Hair follicular keratinocyte (primary cell): ENCODE measurements around the gene TRABD2A. TPM values are rescaled to one million over a fixed set of nuclear protein-coding genes. Genes with fewer than 3 reads are reported as not detected.

Source experiments
- total RNA-seq: library from RNA; depleted of rRNA; stranded (reverse); fragments of >200 nt; gene quantifications from 2 replicates; pipeline ENCODE4 v1.2.3, GENCODE V29; 2015

The TRABD2A gene, protein sequence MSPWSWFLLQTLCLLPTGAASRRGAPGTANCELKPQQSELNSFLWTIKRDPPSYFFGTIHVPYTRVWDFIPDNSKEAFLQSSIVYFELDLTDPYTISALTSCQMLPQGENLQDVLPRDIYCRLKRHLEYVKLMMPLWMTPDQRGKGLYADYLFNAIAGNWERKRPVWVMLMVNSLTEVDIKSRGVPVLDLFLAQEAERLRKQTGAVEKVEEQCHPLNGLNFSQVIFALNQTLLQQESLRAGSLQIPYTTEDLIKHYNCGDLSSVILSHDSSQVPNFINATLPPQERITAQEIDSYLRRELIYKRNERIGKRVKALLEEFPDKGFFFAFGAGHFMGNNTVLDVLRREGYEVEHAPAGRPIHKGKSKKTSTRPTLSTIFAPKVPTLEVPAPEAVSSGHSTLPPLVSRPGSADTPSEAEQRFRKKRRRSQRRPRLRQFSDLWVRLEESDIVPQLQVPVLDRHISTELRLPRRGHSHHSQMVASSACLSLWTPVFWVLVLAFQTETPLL
- 0.87 and 5.7 TPM in 2 replicates for total RNA-seq

DNA sequence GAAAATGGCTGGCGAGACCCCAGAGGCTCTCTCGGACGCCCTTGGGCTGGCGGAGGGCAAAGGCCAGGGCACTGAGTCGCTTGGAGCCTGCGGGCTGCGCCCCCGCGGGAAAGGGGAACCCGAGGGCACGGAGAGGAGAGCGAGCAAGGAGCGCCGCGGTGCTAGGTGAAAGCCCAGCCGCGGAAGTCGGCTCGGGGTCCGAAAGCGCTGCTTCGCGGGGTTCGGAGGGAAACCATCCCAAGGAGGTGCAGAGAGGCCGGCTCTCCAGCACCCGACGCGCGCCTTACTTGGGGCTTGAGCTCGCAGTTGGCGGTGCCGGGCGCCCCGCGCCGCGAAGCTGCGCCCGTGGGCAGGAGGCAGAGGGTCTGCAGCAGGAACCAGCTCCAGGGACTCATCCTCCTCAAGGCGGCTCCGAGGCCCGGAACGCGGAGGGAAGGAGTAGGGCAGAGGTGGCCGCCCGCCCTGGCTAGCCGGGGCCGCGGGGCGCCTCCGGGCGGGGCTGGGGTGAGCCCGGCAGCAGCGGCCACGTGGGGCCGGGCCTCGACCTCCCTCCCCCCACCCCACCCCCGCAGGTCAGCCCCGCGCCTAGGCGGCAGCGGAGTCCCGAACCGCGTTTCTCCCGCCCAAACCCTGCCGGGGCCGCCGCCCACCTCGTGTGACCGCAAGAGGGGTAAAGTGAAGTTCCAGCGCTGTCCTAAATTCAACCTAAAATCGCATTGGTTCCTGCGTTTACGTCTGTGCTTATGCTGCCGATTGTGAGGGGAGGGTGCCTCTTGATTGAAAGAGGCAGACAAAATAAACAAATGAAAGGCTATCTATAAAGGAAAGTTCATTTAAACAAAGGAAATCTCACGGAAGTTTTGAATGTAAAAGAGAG lies at the start of gene TRABD2A:
Gene TRABD2A (minus strand): TSS at position 440 of the 877 bp plus-strand sequence. CDS start 45 bp downstream, at position 395.

DNA sequence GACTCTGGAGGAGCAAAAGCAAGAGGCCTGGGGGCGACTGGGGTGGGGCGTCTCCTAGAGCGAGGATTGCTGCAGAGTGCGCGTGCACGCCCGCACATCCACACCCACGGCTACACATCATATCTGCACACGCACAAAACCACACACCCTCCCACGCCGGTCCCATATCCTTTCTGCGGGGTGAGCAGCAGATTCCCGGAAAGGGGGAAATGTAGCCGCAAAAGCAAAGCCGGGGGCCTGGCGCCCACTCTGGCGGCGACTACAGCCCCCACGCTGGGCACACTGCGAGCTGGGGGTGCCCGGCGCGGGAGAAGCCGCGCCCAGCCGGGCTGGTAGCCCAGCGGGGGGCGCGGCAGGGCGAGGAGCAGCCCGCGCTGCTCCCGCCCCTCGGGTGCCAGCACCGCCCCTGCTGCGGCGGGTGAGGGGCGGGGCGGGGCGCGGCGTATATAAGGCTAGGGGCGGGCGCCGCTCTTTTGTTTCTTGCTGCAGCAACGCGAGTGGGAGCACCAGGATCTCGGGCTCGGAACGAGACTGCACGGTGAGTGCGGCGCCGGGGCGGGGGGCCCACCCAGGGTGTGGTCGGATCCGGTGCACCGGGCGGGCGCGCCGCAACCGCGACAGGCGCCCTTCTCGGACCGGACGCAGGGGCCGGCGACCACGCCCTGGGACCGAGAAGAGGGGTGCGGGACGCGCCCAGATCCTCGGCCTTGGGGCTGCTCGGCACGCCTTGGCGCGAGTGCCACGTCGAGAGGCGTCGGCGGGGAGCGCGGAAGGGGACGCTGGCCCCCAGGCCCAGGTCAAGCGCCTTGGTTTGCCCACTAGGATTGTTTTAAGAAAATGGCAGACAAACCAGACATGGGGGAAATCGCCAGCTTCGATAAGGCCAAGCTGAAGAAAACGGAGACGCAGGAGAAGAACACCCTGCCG lies 24.6 kb upstream of the TRABD2A start, which contains the start of gene TMSB10:
Gene TMSB10 (plus strand): TSS at position 476 of the 927 bp plus-strand sequence.

Other genes with a start within 250 kb of the TRABD2A start
- 13,355 and 14,947 TPM in 2 replicates for gene TMSB10, start 24.6 kb upstream of the TRABD2A start, total RNA-seq
- gene KCMF1, start 90.1 kb upstream of the TRABD2A start, total RNA-seq = 57.9 and 73.9 TPM in 2 replicates